Stimulated activated CD4-positive, alpha-beta T cell treated with anti-CD3 and anti-CD28 coated beads, TNF-alpha, amount 100 ng/mL, for 1 hour (primary cell): ENCODE results near the gene DMRT3.
"Not testable (repeated sequence)": the region's sequence is repeated elsewhere in the genome, so short reads cannot be mapped to it uniquely, and the experiment has no call there.

ENCODE experiments used
- DNase-seq, 3 donors: peaks; one replicate each; pipeline ENCODE4 v3.0.0-alpha.2; 2020; ENCODE audit warnings: low read depth in 3 of 3, low spot score in 1 of 3

Gene DMRT3

GRCh38 chr9:998299-999110 is 22.1 kb downstream of the DMRT3 start:
- DNase-seq: not testable (repeated sequence)

GRCh38 chr9:1001838-1002237 is 25.4 kb downstream of the DMRT3 start:
- no peak for DNase-seq

DNA sequence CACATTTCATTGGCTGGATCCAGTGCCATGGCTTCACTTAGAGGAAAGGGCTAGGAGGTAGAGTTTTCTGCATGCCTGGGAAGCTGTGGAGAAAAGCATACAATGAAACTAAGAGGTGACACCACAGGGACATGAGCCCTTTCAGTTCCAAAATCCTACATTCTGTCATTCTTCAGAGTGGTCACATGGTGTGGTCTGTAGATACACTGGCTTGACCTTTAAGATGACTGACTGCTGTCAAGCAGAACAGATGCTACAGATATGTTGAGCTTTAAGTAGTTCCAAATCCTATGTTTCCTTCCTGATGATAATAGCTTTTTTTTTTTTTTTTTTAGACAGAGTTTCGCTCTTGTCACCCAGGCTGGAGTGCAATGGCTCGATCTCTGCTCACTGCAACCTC is 26.2 kb downstream of the DMRT3 start:
- DNase-seq: no peak

DNA sequence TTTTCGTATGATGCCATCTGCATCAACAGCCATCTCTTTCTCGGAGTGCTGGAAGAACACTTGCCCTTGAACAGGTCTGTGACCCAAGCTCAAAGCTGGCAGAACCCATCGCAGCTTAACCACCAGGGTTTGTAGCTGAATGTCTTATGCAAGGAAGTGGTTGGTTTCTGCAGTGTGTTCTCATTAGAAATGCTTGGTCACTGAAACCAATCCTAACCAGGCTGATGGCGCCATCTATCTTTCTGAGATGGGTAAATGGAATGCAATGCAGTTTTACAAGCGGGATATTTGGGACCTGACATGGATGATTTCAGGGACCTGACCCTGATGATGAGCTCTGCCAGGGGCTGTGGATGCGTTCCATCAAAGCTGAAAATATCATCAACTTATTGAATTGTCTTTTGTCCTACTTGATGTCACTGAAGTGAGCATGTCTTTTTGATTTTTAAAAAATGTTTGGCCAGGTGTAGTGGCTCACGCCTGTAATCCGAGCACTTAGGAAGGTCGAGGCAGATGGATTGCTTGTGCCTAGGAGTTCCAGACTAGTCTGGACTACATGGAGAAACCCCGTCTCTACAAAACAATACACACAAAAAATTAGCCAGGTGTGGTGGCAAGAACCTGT is 28.7 kb downstream of the DMRT3 start:
- DNase-seq: no peak

DNA sequence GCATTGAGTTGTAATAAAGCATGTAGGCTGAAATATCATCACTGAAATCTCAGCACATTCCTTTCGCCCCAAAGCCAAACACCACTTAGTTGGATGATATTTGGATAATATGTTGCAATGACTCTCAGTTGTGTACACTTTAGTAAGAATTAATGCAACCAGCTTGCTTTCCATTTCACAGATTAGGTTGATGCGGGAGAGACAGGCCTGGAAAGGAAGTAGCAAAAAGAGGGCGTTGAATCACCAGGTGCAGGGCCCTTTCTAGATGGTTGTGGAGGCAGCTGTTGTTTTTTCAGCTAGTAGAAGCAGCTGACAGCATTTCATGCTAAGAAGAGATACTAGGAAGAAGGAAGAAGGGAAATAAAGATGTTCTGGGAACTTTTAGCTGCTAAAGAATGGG is 30.9 kb downstream of the DMRT3 start:
- DNase-seq: no peak

- no peak for DNase-seq
These were observed 31.8 kb downstream of the DMRT3 start for GRCh38 chr9:1008216-1008615.

- peak; percentile 8 to 66 (median 11) for DNase-seq
These were observed 32.7 kb downstream of the DMRT3 start for GRCh38 chr9:1009101-1009707.

DNA sequence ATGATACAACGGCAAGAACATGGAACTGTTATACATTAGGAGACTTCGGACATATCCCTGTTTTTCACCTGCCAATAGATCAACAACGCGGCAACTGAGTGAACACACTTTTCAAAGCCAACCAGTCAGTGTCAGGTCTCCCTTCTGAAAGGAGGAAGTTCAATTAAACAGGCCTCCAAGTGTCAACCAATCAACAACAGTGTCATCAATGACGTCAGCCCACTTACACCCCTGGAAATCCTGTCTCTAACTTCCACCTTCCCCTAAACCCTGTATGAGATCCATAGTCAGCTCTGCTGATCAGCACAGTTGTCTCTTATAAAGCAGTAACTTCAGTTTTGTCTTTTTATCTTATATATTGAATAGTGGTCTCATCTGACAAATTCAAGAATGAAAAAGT is 36.6 kb downstream of the DMRT3 start:
- no peak for DNase-seq

DNA sequence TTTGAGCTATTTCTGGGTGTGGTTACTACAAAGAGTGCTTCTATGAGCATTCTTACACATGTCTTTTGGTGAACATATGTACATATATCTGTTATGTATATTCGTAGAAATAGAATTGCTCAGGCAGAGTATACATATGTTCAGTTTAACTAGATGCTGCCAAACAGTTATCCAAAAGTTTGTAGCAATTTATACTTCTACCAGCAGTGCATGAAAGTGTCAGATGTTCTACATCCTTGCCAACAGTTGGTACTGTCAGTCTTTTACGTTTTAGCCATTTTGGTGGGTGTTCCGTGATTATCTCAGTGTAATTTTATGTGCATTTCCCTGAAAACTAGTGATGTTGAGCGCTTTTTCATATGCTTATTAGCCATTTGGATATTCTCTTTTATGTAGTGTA is 37.8 kb downstream of the DMRT3 start:
- no peak for DNase-seq

DNA sequence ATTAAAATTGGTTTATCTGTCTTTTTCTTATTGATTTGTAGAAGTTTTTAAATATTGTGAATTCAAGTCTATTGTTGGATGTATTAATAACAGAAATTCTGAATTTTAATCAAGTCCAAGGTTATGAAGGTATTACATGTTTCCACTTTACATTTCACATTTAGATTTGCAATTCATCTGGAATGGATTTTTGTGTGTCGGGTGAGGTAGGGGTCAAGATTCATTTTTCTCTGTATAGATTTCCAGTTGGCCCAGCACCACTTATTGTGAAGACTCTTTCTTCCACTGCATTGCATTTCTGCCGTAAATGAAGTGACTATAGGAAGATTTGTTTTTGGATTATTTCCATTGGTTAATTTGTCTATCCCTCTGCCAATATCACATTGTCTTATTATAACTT is 38.2 kb downstream of the DMRT3 start:
- DNase-seq: no peak

DNA sequence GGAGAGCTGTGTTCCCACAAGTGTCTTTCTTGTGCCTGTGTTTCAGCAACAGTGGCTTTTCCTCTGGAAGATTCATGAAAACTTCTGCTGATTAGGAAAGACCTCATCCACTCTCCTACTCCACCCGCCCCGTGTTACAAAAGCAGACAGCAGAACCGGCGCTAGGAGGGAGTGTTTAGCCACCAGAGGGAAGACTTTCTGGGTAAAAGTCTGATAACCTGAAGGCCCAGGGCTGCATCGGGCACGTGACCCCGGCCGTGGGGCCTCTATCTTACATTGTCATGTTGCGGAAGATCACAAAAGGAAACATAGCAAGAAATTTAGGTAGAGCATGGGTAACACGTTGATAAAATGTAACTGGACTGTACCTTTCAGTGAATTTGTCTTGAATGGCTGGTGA is 41.7 kb downstream of the DMRT3 start:
- no peak for DNase-seq

GRCh38 chr9:1024112-1024511 is 47.7 kb downstream of the DMRT3 start:
- DNase-seq: no peak

- no peak for DNase-seq
These were observed 48.7 kb downstream of the DMRT3 start for GRCh38 chr9:1025131-1025530.

DNA sequence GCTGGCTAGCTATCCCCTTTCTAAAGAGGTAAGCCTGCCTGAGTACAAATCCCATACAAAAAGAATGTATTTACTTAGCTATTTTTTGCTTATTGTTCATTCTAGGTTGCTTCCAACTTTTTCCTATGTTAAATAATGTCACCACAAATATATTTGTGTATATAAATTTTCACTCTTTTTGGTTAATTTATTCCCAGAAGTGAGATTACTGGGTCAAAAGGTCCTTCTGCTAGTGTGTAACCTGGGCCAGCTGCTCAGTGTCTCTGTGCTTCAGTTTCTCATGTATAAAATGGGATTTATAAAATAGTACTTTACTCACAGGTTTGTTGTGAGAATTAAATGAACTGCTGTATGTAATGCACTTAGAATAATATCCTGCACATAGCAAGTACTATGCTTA is 49.8 kb downstream of the DMRT3 start:
- no peak for DNase-seq

DNA sequence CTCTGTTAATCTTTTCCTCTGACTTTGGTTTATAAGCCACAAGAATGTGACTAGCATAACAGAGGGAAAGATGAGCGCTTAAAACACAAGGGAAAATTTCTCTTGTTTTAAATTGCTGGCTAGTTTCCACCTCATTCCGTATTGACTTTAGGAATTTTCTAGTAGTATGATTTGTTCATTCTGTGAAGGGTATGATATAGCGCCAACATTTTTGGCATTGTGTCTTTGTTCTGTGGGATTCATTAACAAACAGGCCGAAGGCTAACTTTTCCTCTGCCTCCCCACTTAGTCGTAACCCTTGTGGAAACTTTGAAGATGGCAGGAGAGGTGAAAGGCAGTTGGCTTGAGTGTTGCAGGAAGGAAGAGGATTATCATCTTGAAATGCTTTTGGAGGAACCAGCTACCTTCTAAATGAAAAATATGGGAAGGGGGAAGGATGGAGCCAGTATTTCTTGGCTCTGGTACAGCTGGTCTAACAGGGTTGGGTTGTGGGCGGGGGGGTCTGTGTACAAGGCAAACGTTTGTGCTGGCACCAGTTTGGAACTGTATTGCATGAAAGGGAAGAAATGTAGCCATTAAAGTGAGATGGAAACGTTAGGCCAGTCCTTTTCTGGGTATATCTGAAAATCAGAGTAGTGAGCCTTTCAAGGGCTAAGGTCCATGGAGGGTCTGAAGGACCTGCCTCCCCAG is 52.2 kb downstream of the DMRT3 start:
- no peak for DNase-seq

DNA sequence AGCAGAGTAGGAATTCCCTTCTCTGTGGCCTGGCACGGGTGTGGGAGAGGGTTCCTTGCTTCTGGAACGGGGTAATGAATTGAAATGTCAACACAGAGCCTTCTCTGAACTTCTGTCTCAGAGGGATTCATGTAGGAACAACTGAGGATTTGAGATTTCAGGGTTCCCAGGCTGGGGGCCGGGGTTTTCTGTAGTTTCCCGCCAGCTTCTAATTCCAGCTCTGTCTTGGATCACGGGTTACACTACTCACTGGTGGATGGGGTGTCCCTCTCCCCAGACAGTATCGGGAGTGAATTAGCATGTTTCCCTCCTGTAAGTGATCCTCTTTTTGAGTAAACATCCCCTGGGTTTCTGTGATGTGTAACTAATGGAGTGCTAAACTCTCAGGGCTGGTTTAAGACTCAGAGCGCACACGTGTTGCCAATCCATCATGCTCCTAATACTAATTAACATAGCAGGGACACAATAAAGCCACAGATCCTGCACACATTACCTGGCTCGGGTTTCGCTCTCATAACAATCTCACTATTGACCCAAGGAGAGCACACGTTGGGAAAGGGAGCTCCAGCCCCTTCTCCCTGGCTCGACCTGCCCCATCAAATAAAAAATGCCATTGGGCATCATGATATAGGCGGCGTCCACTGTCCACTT is 55.6 kb downstream of the DMRT3 start:
- DNase-seq: no peak

GRCh38 chr9:1034271-1034670 is 57.8 kb downstream of the DMRT3 start:
- DNase-seq: no peak

GRCh38 chr9:1039589-1039988 is 63.1 kb downstream of the DMRT3 start:
- DNase-seq: no peak
